Activated T-cell treated with anti-CD3 and anti-CD28 coated beads for 1 hour (primary cell): ENCODE data around the gene PTPRC.

Experiments used
- DNase-seq: peaks from one replicate; pipeline ENCODE4 v3.0.0-alpha.2; 2020; ENCODE audit warnings: low read depth

Gene PTPRC

DNA sequence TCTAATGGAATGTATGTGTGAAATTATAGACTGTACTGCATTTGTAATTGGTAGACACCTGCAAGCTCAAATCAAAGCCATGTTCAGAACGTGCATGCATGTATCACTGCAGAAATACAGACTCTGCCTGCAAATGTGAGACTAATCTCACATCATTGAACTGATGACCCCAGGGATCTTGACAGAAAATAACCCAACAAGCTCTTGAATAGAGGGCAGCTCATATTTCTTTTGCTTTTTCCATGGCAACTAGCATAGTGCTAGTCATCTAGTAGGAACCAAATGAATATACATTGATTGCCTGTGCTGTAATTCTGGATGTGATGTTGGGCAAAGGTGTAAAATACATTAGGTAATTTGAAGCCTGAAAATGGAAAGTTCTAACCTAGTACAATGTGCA, 62.4 kb downstream of the PTPRC start:
- DNase-seq, result no peak

DNA sequence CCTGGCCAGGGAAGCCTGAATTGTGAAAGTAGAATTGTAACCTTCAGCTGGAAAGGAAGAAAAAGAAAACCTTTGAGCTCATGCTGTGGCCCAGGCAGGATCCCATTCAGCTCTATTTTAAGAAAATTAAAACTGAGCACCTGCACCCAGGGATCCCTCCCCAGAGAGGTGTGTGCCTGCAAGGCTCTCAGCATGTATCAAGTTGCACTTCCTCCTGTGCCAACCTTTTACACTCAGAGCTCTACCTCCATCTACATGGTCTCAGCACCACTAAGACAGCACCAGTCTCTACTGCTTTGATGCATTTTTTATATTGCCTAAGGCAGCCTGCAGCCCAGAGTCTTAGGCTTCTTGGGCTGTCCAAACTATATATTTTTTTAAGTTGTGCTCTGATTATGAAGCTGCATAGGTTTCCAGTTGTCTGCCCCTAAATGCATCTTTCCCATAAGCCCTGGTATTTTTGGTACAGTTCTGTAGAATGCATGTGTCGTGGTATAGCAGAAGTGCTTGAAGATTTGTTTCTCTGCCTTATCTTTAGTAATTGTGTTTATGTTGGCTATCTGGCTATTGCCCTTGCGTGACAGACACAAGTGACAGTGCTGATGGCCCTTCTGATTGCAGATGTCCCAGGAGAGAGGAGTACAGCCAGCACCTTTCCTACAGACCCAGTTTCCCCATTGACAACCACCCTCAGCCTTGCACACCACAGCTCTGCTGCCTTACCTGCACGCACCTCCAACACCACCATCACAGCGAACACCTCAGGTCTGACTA, 63.1 kb downstream of the PTPRC start:
- DNase-seq, result no peak

DNA sequence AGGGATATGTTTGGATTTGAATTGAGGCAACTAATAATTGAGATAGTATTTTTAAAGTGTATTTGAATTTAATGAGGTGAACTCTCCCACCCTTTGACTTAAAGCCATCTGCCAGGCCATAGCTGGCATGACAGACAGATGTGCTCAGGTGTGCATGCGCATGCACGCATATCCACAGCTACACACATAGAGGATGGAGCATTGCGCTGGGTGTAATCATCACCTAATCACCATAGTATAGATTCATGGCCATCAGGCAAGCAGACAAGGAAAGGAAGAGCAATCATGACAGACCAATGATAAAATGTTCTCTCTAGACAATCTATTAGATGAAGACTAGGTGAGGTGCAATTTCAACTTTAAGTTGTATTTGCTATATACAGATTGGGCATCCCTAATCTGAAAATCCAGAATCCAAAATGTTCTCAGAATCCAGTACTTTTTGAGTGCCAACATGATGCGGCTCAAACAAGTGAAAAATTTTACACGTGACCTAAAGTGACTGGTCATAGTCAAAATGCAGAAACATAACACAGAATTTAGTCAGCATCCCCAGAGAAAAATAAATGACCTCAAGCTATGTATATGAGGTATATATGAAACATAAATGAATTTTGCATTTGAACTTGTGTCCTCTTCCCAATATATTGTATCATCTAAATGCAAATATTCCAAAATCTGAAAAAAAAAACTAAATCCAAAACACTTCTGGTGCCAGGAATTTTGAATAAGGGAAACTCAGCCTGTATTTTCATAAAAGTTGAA, 70.1 kb downstream of the PTPRC start:
- no peak for DNase-seq

DNA sequence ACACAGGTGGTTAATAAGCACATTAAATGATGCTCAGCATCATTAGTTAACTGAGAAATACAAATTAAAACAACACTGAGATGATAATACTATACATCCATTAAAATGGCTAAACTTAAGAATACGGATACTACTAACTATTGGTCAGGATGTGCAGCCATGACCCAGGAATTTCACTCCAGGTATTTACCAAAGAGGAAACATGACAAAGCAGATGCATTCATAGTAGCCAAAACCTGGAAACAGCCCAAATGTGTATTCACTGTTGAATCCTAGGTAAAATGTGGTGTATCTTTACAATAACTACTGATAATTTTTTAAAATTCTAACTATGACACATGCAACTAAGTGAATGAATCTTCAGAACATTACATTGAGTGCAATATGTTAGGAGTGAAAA, 73.0 kb downstream of the PTPRC start:
- DNase-seq, result no peak

DNA sequence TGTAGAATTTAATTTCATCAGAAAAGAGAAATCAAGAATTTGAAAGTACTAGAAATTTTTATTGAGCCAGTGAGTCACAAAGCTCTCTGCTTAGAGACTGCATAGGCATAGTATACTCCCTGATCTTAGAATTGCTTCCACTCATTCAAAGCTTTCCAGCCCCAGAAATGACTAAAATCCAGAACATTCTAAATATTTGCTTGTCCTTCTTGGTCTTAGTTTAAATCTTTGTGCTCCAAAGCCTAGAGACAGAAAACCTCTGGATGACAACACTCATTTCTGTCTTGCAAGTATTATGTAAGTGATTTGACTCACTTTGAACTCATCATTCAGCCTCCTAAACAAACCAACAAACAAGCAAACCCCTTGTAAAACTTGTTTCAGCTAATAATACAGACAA, 74.2 kb downstream of the PTPRC start:
- DNase-seq, result no peak

DNA sequence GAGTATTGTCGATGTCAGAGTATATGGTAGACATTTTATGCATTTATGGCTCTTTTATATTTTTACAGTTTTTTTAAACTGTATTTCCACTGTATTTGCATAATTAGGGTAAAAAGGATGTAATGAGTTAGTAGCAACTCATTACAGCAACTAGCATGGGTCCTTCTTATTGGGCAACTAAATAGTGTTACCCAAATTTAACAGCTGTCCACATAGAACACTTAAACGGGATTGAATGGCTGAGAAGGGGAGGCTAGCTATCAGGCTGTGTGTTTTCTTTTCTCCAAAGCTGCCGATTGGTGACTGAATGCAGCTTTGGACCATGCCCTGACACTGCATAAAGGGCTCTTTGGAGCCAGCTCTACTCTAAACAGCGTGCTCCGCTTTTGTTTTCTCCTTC, 75.4 kb downstream of the PTPRC start:
- DNase-seq, result no peak

DNA sequence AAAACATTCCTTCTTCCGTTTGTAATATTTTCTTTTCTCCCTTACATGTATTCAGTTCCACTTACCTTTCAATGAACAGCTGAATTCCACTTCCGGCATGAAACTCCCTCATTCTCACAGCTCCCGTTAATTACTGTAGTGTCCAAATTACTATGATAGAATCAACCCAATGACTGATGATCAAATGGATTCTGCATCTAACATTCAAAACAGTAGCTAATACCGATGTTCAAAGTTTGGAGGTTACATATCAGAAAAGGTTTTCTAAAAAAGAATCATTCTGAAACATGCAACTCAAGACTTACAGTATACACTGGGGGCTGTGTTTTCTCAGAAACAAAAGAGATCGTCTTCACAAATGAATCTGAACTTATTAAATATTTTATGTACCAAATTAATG, 77.2 kb downstream of the PTPRC start:
- no peak for DNase-seq

DNA sequence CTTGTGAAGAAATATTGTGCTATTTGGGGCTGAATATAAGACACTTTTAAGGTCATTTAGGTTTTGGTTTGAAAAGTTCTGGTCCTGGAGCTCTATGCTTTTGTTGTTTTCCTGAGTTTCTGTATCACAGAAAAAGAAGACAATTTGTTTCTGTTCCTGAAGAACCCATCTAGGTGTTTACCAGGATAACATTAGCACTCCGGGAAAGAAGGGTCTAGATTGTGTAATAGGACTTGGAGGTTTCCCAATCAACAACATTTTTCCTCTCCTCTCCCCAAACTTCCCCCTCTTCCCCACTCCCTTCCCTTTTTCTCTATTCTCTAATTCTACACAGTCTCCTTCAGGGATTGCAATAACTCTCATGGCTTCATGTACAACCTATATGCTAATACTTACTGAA, 78.7 kb downstream of the PTPRC start:
- DNase-seq, result no peak

DNA sequence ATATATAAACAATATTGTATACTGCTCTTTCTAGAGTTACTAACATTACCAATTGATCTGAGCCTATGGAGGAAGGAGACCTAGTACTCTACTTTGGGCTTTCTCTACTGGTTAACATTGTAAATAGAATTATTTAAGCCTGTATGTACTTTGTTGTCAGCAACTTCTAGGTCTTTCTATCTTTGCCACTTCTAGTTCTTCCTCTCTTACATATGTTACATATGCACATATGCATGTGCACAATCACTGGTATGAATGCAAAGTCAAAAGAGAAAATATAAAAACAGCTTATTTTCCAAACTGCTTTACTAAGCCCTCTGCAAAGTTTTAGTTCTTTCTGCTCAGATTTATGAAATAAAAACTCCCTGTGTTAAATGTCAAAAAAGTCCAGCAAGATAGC, 84.3 kb downstream of the PTPRC start:
- no peak for DNase-seq

DNA sequence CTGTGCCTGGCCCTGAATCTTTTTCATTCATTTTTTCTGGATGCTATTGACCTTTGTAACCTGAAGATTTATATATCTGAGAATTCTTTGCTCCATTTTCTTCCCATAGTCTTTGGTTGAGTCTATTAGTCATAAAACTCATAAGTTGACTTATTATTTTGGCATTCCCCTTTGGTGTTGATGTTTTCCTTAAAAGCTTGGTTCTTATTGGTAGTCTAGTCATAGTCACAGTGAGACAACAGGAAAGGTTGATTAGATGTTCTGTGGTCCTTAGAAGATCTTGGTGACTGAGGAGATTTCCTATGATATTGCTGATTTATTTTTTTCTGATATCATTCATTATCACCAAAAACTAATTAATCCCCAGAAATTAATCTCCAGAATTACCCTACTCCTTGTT, 86.2 kb downstream of the PTPRC start:
- DNase-seq, result no peak

DNA sequence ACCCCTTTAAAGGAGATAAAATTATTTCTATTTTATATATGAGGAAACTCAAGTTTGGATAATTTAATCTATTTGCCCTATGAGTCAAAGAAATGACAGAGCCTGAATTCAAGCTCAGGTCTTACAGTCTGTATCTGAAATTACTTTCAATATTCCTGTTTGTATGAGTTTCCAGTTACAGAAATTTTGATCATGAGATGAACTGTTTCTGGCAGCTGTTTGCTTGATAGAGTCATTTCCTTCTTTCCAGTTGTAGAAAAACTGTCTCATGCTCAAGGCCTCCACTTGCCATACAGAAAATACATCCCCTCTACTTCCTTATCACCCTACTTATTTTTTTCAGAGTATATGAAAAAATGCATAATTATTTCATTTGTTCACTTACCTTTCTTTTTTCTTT, 87.6 kb downstream of the PTPRC start:
- no peak for DNase-seq

DNA sequence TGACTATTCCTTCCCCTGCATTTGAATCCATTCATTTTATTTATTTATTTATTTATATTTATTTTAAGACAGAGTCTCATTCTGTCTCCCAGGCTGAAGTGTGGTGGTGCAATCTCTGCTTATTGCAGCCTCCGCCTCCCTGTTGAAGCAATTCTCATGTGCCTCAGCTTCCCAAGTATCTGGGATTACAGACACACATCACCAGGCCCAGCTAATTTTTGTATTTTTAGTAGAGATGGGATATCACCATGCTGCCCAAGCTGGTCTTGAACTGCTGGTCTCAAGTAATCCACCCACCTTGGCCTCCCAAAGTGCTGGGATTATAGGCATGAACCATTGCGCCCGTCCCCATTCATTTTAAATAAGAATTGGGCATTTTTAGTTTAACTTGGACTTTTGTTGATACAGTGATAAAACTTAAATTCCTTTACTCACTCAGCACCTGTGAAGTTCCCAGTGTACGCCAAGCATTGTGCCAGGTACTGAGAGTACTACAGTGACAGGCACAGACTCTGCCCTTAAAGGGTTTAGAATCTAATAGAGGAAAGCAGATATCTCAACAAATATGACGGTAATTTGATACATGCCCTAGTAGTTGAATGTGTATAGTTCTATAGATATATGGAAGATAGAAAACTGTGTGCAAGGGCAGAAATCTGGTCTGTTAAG, 90.5 kb downstream of the PTPRC start:
- DNase-seq, result no peak

DNA sequence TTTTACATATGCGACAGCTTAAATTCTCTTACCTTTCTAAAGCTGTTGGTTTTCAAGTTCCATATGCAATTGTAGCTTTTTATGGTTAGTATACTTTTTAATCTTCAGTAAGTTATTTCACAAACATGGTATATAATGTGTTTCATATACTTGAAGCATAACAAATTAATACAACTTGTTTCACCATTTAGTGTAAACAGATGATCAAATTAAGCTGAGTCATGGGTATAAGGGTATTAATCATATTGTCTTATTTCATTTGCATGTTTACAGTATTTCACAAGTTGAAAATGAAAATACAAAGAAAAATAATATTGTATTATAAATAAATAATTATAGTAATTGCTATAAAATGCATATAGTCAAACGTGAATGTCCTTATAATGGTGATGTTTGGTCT, 92.1 kb downstream of the PTPRC start:
- no peak for DNase-seq

DNA sequence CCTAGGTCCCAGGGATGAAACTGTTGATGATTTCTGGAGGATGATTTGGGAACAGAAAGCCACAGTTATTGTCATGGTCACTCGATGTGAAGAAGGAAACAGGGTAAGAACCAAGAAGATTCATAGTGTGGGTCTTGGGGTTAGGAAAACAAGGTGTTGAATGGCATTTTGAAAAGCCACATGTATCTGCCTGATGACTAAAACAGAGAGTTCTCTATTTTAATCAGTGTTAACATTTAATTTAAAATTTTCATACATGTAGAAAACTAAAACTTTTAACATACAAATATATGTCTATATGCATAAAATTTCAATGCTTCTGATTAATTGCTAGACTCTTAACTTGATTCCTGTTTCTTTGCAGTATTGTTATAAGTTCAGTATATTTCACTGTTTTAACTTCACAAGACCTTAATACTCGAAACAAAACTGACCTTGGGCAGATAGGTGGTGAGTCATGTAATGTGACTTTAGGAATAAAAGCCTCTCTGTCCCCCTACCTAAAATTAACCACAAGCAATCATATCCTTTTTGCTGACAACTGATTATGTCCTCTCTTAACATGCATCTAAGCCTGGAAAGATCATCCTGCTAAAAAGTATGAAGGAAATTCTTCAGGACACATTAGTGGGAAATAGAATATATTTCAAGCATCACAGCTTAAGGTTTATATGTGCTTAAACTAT, 95.6 kb downstream of the PTPRC start:
- no peak for DNase-seq

DNA sequence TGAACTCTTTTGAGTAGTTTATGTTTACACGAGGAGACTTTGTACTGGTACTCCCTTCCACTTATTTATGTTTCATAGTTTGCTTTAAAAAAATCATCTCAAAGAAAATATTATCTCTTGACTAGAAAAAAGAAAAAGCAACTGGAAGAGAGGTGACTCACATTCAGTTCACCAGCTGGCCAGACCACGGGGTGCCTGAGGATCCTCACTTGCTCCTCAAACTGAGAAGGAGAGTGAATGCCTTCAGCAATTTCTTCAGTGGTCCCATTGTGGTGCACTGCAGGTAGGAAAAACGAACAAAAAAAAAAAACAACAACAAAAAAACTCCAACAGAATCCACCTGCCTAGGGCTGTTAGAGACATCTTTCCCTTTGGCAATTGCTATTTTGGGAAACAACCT, 102.9 kb downstream of the PTPRC start:
- no peak for DNase-seq

DNA sequence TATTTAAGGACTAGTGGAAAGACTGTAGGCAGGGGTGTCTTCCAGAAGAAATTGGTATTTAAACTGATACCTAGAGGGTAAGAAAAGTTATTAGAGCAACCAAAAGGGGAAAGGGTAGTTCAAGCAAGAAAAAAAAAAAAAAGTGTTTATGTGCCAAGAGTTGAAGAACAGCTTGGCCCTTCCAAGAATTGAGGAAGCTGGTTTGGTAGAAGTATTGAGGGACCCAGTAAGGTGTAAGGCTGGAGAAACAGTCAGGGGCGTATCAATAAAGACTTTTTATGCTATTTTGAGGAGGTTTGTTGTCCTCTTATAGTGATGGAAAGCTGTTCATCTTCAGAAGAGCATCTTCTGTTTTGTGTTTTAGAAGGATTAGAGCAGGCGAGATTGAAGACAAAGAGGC, 108.3 kb downstream of the PTPRC start:
- no peak for DNase-seq

DNA sequence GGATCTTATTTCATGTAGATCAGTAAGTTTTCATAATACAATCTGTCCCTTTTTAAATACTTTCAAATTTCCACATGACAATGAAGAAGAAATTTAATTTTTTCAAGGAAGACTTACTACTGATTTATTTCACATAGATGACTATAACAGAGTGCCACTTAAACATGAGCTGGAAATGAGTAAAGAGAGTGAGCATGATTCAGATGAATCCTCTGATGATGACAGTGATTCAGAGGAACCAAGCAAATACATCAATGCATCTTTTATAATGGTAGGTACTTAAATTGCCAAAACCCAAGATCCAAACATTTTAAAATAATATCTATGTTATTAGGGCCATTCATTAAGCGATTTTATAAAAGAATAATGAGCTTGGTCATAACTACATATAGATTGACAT, 110.4 kb downstream of the PTPRC start:
- no peak for DNase-seq

DNA sequence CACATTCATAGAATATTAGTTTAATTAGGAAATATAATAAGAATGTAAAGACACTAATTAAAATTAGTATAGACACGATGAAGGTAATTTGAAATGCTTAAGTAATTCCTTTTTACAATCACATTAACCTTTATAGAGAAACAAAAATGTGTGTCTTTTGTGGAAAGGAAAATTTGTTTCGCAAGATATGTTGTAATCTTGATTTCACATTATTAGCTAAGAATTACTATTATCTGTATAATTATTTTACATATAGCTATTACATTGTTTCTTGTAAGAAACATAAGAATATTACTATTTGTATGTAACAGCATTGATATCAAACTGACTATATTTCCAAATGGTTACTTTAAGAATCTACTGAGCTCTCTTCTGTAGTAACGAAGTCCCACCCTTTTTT, 111.2 kb downstream of the PTPRC start:
- DNase-seq, result no peak

DNA sequence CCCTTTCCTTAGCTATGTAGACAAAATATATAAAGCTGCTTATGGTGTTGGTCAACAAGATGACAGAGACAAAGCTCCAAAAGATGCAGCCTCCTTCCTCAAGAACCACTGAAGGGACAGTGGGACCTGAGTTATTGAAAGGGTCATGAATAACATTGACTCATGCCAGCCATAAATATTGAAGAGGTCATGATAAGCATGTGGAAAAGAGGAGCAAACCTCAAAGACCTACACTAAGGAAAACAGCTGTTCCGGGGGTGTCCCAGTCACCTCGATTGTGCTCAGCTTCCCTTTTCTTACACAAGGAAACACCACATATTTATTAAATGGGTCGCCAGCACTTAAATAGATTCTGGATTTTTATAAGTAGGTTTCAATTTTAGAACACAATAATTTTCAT, 112.9 kb downstream of the PTPRC start:
- DNase-seq, result no peak

DNA sequence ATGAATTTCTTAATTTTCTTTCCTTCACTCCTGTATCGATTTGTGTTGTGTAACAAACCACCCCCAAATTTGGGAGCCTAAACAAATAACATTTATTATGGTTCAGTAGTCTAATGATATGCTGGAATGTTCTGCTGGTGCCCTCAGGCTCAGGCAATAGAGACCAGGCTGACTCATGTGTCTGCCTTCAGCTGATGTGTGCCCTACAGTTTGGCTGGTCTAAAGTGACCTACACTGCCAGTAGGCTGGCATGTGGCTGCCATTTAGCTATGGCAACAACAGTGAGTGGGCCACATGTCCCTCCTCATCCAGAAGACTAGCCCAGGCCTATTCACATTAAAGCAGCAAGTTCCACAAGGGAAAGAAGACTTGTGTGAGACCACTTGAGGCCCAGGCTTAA, 115.8 kb downstream of the PTPRC start:
- no peak for DNase-seq

DNA sequence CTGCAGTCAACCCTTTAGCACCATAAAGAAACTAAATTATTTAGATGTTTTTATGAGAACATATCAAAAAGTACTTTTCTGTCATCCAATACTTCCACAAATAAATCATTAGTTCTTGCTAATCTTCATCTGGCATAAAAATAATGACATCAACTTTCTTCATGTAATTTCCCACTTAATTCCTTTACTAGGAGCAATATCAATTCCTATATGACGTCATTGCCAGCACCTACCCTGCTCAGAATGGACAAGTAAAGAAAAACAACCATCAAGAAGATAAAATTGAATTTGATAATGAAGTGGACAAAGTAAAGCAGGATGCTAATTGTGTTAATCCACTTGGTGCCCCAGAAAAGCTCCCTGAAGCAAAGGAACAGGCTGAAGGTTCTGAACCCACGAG, 116.9 kb downstream of the PTPRC start:
- DNase-seq, result no peak

DNA sequence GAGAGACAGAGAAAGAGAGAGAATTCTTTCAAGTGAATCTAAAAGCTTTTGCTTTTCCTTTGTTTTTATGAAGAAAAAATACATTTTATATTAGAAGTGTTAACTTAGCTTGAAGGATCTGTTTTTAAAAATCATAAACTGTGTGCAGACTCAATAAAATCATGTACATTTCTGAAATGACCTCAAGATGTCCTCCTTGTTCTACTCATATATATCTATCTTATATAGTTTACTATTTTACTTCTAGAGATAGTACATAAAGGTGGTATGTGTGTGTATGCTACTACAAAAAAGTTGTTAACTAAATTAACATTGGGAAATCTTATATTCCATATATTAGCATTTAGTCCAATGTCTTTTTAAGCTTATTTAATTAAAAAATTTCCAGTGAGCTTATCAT, 117.6 kb downstream of the PTPRC start:
- no peak for DNase-seq
